GM12878 (cell line): ENCODE measurements around the gene IP6K3. TPM values are rescaled to one million over a fixed set of nuclear protein-coding genes. Genes with fewer than 3 reads are reported as not detected.
A peak's percentile ranks its signal among the peaks of the same experiment; 100 is the strongest.

Experiments used
- ATAC-seq: fragments of 200-7000 bp; cut with Tn5 transposase; 3 replicates; pipeline ENCODE4 v1.9.1; 2020; ENCODE audit warnings: mild to moderate bottlenecking, moderate library complexity
- BruUV-seq: library from RNA; stranded (reverse); fragments of 400-500 nt; replicated peaks from 2 replicates; lab custom pipeline; 2021; lab: Mats Ljungman, UMichigan
- CTCF ChIA-PET: fragments of 300-600 bp; sonication (Branson Sonifier 250); formaldehyde crosslinking; extraction: SDS; loops from one replicate; lab custom pipeline; 2021; ENCODE audit warnings: inconsistent platforms; lab: Yijun Ruan, JAX
- POLR2A ChIA-PET: fragments of 350-600 bp; formaldehyde crosslinking; extraction: SDS; loops from one replicate; lab custom pipeline; 2021; ENCODE audit warnings: inconsistent platforms; lab: Charles Lee
- RAD21 ChIA-PET: fragments of 300-600 bp; sonication (Branson Sonifier 250); formaldehyde crosslinking; loops from one replicate; lab custom pipeline; 2023; ENCODE audit warnings: antibody characterized with exemption; ENCODE audit not compliant: unreplicated experiment; lab: Charles Lee
- SMC1A ChIA-PET: fragments of 300-600 bp; sonication (Branson Sonifier 250); formaldehyde crosslinking; loops from one replicate; lab custom pipeline; 2023; ENCODE audit not compliant: unreplicated experiment, uncharacterized antibody; lab: Charles Lee
- DNase-seq: peaks from one replicate; pipeline ENCODE4 v3.0.0-alpha.2; 2011; ENCODE audit warnings: low read depth, low spot score
- FAIRE-seq: peaks from 3 replicates; lab custom pipeline; 2011; peaks lifted over from hg19 to GRCh38; lab: Jason Lieb, UNC
- H2AFZ ChIP-seq: 2 replicates; pipeline ENCODE4 v1.6.0; 2011; ENCODE audit warnings: low read depth, low read length, control low read depth; ENCODE audit not compliant: control insufficient read depth
- H3K27ac ChIP-seq: 2 replicates; pipeline ENCODE4 v1.5.1; 2011; ENCODE audit warnings: control low read depth; ENCODE audit not compliant: control insufficient read depth, insufficient read depth
- H3K27me3 ChIP-seq, 2 experiments: replicated peaks in 1 of 2; 2 replicates each; pipeline versions ENCODE4 v1.6.0 to v1.6.1; 2011; ENCODE audit warnings: low read length in 1 of 2; ENCODE audit not compliant: control insufficient read depth in 2 of 2, insufficient read depth in 2 of 2
- H3K36me3 ChIP-seq, 2 experiments: 2 replicates each; pipeline ENCODE4 v1.5.1; 2011; ENCODE audit warnings: low read length in 1 of 2; ENCODE audit not compliant: control insufficient read depth in 2 of 2, insufficient read depth in 2 of 2
- H3K4me1 ChIP-seq: 2 replicates; pipeline ENCODE4 v1.6.1; 2011; ENCODE audit warnings: mild to moderate bottlenecking, low read length, moderate library complexity, mixed read lengths; ENCODE audit not compliant: control insufficient read depth, insufficient read depth
- H3K4me2 ChIP-seq: 2 replicates; pipeline ENCODE4 v1.6.0; 2011; ENCODE audit warnings: control low read depth; ENCODE audit not compliant: control insufficient read depth, insufficient read depth
- H3K4me3 ChIP-seq: fragments of 200-600 bp; sonication (generic); 2 replicates; pipeline ENCODE4 v1.5.1; 2016
- H3K79me2 ChIP-seq: 2 replicates; pipeline ENCODE4 v1.6.0; 2011; ENCODE audit warnings: low read length; ENCODE audit not compliant: control insufficient read depth, insufficient read depth
- H3K9ac ChIP-seq: 2 replicates; pipeline ENCODE4 v1.8.0; 2011; ENCODE audit warnings: low read length, control low read depth, mixed read lengths; ENCODE audit not compliant: control insufficient read depth, insufficient read depth
- H3K9me3 ChIP-seq: replicated peaks from 3 replicates; pipeline ENCODE4 v1.5.1; 2011; ENCODE audit warnings: mild to moderate bottlenecking, low read length; ENCODE audit not compliant: control insufficient read depth, insufficient read depth
- H4K20me1 ChIP-seq: 2 replicates; pipeline ENCODE4 v1.6.0; 2011; ENCODE audit not compliant: control insufficient read depth, insufficient read depth
- POLR2A ChIP-seq: IDR thresholded peaks from 2 replicates; pipeline ENCODE4 v1.6.1; 2011; ENCODE audit warnings: low read depth, mild to moderate bottlenecking, low read length
- WGBS: methylation state at CpG from one replicate; pipeline ENCODE4 v1.1.6; 2016; ENCODE audit warnings: low lambda C conversion rate; ENCODE audit not compliant: insufficient replicate concordance, insufficient coverage; ENCODE audit errors: missing lambda C conversion rate; 5-methylcytosine and 5-hydroxymethylcytosine counted together
- in situ Hi-C: fragments of 300-500 bp; cut with MboI; formaldehyde crosslinking; loops from 9 replicates; pipeline ENCODE4 v1.14.3; 2018; ENCODE audit warnings: mixed read lengths
- intact Hi-C: fragments of 100-400 bp; cut with micrococcal nuclease; formaldehyde crosslinking; loops from one replicate; pipeline ENCODE4 v1.14.2; 2022; ENCODE audit not compliant: unreplicated experiment
- polyA plus RNA-seq, 11 experiments: library from polyadenylated mRNA; depleted of rRNA in 4 of 11; unstranded in 6 of 11; stranded (reverse) in 5 of 11; fragments of >200 nt; fragmentation: Nextera tagmentation in 4 of 11; fragmentation: Illumina TruSeq in 1 of 11; extraction: Ambion mirVana in 4 of 11; extraction: Trizol in 1 of 11; gene quantifications; 1 replicate in 1 of 11; 2 replicates in 10 of 11; pipeline versions ENCODE4 v1.2.1 to v1.2.3, GENCODE V29; 2011 to 2016; ENCODE audit warnings: inconsistent platforms in 2 of 11, missing spikeins in 2 of 11, low read depth in 1 of 11
- total RNA-seq, 4 experiments: library from RNA; depleted of rRNA in 3 of 4; stranded (reverse); fragments of >200 nt in 3 of 4; fragmentation: Illumina TruSeq in 1 of 4; extraction: Trizol in 1 of 4; gene quantifications; 2 replicates each; pipeline versions ENCODE4 v1.2.1 to v1.2.3, GENCODE V29; 2013 to 2021
- TF ChIP-seq, protein P1 (sequence below): fragments of 150-350 bp; IDR thresholded peaks from 2 replicates; pipeline ENCODE4 v1.6.1; 2016; ENCODE audit warnings: low read depth, low read length

IP6K3 gene
- total and polyA plus RNA-seq, 10 of the 15 experiments (the other 5 are each of a cell fraction or from before 2014, with no cell fraction given): 0.02 to 0.15 (median 0.09) TPM; not detected in 7

DNA sequence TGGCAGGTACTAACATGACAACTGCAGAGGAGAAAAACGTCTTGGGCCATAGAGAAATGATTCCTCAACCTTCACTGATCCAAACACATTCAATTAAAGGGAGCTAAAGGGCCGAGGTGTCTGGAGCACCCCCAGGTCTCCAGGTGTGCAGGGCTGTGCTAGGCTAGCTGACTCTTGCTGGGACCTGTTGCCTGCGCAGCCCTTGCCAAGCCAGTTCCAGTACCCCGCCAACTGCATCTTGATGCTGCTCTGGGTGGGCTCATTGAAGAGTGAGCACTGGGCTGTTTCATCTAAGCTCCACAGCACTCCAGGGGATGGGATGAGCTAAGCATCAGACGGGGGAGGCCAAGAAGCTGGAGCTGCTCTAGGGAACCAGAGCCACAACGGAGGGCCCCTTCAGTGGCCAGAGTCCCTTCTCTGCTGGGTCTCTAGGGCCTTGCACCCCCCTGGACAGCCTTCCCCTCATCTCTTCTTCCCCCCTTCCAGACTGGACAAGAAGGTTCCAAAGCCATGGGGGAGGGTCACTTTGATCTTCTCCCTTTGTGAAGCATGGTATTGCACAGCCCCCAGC is 26.3 kb upstream of the IP6K3 start:
- H3K4me3 ChIP-seq: no peak overlapping the region
- no peaks in the 10 kb centered on the region for H3K9me3 ChIP-seq
- SMC1A ChIA-PET: interaction anchor here (0.8 kb wide), 1 partner anchor 73 kb away, joined by 3 read pairs; no protein-coding TSS in a partner anchor
- in situ Hi-C loops: no loop called here
- TF ChIP-seq, protein P1, sequence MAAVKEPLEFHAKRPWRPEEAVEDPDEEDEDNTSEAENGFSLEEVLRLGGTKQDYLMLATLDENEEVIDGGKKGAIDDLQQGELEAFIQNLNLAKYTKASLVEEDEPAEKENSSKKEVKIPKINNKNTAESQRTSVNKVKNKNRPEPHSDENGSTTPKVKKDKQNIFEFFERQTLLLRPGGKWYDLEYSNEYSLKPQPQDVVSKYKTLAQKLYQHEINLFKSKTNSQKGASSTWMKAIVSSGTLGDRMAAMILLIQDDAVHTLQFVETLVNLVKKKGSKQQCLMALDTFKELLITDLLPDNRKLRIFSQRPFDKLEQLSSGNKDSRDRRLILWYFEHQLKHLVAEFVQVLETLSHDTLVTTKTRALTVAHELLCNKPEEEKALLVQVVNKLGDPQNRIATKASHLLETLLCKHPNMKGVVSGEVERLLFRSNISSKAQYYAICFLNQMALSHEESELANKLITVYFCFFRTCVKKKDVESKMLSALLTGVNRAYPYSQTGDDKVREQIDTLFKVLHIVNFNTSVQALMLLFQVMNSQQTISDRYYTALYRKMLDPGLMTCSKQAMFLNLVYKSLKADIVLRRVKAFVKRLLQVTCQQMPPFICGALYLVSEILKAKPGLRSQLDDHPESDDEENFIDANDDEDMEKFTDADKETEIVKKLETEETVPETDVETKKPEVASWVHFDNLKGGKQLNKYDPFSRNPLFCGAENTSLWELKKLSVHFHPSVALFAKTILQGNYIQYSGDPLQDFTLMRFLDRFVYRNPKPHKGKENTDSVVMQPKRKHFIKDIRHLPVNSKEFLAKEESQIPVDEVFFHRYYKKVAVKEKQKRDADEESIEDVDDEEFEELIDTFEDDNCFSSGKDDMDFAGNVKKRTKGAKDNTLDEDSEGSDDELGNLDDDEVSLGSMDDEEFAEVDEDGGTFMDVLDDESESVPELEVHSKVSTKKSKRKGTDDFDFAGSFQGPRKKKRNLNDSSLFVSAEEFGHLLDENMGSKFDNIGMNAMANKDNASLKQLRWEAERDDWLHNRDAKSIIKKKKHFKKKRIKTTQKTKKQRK: no peak
- TF ChIP-seq POLR2A: peak; percentile 33; the same call in 1 of the 2 replicates
- no peak overlapping the region for H3K9ac ChIP-seq
- POLR2A ChIA-PET: no interaction called here
- H3K27me3 ChIP-seq: no peaks in the 10 kb centered on the region
- H2AFZ ChIP-seq: no peak overlapping the region
- peaks cover 7 to 19% of the 10 kb centered on the region in 2 experiments for H3K36me3 ChIP-seq
- H3K27ac ChIP-seq: no peak overlapping the region
- H4K20me1 ChIP-seq: no peaks in the 10 kb centered on the region
- no TSS peak for BruUV-seq
- DNase-seq (no peak), FAIRE-seq (no peak), ATAC-seq (no peak)
- CTCF ChIA-PET: interaction anchor here (0.6 to 3.8 kb wide), 6 partner anchors 27 to 382 kb away, joined by 3 to 37 read pairs (median 8); no protein-coding TSS in a partner anchor
- RAD21 ChIA-PET: interaction anchor here (0.6 to 4.6 kb wide), 3 partner anchors 255 to 390 kb away, joined by 3 to 25 read pairs (median 4); no protein-coding TSS in a partner anchor
- intact Hi-C loops: no loop called here
- 71% methylated on average over 6 of the region's 6 CpGs for WGBS
- no peak overlapping the region for H3K4me2 ChIP-seq
- H3K4me1 ChIP-seq: no peaks in the 10 kb centered on the region; the same call in 1 of the 2 replicates
- no peaks in the 10 kb centered on the region for H3K79me2 ChIP-seq
